Gastroesophageal sphincter (tissue), 3 donors: ENCODE results near the gene TMEM145.

Experiments used
- CTCF ChIP-seq, 4 experiments: fragments of 200-600 bp in 2 of 4; fragments of 450-650 bp in 2 of 4; sonication (generic) in 1 of 4; IDR thresholded peaks; one replicate each; pipeline ENCODE4 v1.5.1; 2017 to 2019; ENCODE audit warnings: antibody characterized with exemption in 4 of 4, mild to moderate bottlenecking in 2 of 4, moderate library complexity in 2 of 4
- POLR2A ChIP-seq, 2 donors: fragments of 450-650 bp; IDR thresholded peaks; one replicate each; pipeline ENCODE4 v1.6.1; 2017; ENCODE audit warnings: antibody characterized with exemption in 2 of 2, mild to moderate bottlenecking in 2 of 2, moderate library complexity in 1 of 2
- POLR2AphosphoS5 ChIP-seq: sonication (generic); formaldehyde crosslinking; IDR thresholded peaks from one replicate; pipeline ENCODE4 v1.6.1; 2017; ENCODE audit warnings: antibody characterized with exemption

GRCh38 chr19:42290136-42290522 is 23.0 kb upstream of the TMEM145 start:
- TF ChIP-seq CTCF (IDR thresholded peaks at IDR 0.05) (no peak), POLR2AphosphoS5 (no peak), POLR2A (IDR thresholded peaks at IDR 0.05) (no peak)
